Retina (tissue), 1 donor: ENCODE measurements around the gene CCDC148.
"Not testable (repeated sequence)": the region's sequence is repeated elsewhere in the genome, so short reads cannot be mapped to it uniquely, and the experiment has no call there.

ENCODE experiments used
- DNase-seq: peaks from one replicate; pipeline ENCODE4 v3.0.0-alpha.2; 2016

Gene CCDC148

GRCh38 chr2:158413581-158413980, 43.0 kb downstream of the CCDC148 start:
- DNase-seq = no peak

GRCh38 chr2:158412206-158412605, 44.3 kb downstream of the CCDC148 start:
- DNase-seq = no peak

- no peak for DNase-seq
These were observed 44.8 kb downstream of the CCDC148 start for GRCh38 chr2:158411748-158412147.

GRCh38 chr2:158410132-158410531, 46.4 kb downstream of the CCDC148 start:
- DNase-seq = no peak

GRCh38 chr2:158407031-158407430, 49.5 kb downstream of the CCDC148 start:
- no peak for DNase-seq

- no peak for DNase-seq
These were observed 51.2 kb downstream of the CCDC148 start for GRCh38 chr2:158405341-158405740.

- DNase-seq = no peak
These were observed 53.3 kb downstream of the CCDC148 start for GRCh38 chr2:158403237-158403636.

- DNase-seq = no peak
These were observed 53.9 kb downstream of the CCDC148 start for GRCh38 chr2:158402665-158403064.

GRCh38 chr2:158395166-158395565, 61.4 kb downstream of the CCDC148 start:
- no peak for DNase-seq

GRCh38 chr2:158394453-158394852, 62.1 kb downstream of the CCDC148 start:
- no peak for DNase-seq

- no peak for DNase-seq
These were observed 62.7 kb downstream of the CCDC148 start for GRCh38 chr2:158393886-158394285.

- DNase-seq = no peak
These were observed 63.9 kb downstream of the CCDC148 start for GRCh38 chr2:158392687-158393086.

- DNase-seq = no peak
These were observed 64.7 kb downstream of the CCDC148 start for GRCh38 chr2:158391876-158392275.

GRCh38 chr2:158391361-158391760, 65.2 kb downstream of the CCDC148 start:
- no peak for DNase-seq

GRCh38 chr2:158388159-158388558, 68.4 kb downstream of the CCDC148 start:
- no peak for DNase-seq

- DNase-seq = no peak
These were observed 70.9 kb downstream of the CCDC148 start for GRCh38 chr2:158385646-158386045.

- DNase-seq = no peak
These were observed 74.6 kb downstream of the CCDC148 start for GRCh38 chr2:158381978-158382377.

- DNase-seq = no peak
These were observed 75.3 kb downstream of the CCDC148 start for GRCh38 chr2:158381205-158381604.

- DNase-seq = no peak
These were observed 75.8 kb downstream of the CCDC148 start for GRCh38 chr2:158380746-158381145.

GRCh38 chr2:158378926-158379325, 77.6 kb downstream of the CCDC148 start:
- DNase-seq = no peak

GRCh38 chr2:158366342-158366741, 90.2 kb downstream of the CCDC148 start:
- no peak for DNase-seq

GRCh38 chr2:158359846-158360245, 96.7 kb downstream of the CCDC148 start:
- no peak for DNase-seq

GRCh38 chr2:158357699-158358098, 98.9 kb downstream of the CCDC148 start:
- no peak for DNase-seq

- no peak for DNase-seq
These were observed 99.4 kb downstream of the CCDC148 start for GRCh38 chr2:158357122-158357521.

GRCh38 chr2:158351466-158351816, 105.1 kb downstream of the CCDC148 start:
- not testable (repeated sequence) for DNase-seq
